GM12878 (cell line): Measurements from ENCODE around the gene MAGI1. TPM values are rescaled to one million over a fixed set of nuclear protein-coding genes. Genes with fewer than 3 reads are reported as not detected.

Experiments used
- ATAC-seq: fragments of 200-7000 bp; cut with Tn5 transposase; 3 replicates; pipeline ENCODE4 v1.9.1; 2020; ENCODE audit warnings: mild to moderate bottlenecking, moderate library complexity
- BruUV-seq: library from RNA; stranded (reverse); fragments of 400-500 nt; replicated peaks from 2 replicates; lab custom pipeline; 2021; lab: Mats Ljungman, UMichigan
- CTCF ChIA-PET: fragments of 300-600 bp; sonication (Branson Sonifier 250); formaldehyde crosslinking; extraction: SDS; loops from one replicate; lab custom pipeline; 2021; ENCODE audit warnings: inconsistent platforms; lab: Yijun Ruan, JAX
- POLR2A ChIA-PET: fragments of 350-600 bp; formaldehyde crosslinking; extraction: SDS; loops from one replicate; lab custom pipeline; 2021; ENCODE audit warnings: inconsistent platforms; lab: Charles Lee
- RAD21 ChIA-PET: fragments of 300-600 bp; sonication (Branson Sonifier 250); formaldehyde crosslinking; loops from one replicate; lab custom pipeline; 2023; ENCODE audit warnings: antibody characterized with exemption; ENCODE audit not compliant: unreplicated experiment; lab: Charles Lee
- SMC1A ChIA-PET: fragments of 300-600 bp; sonication (Branson Sonifier 250); formaldehyde crosslinking; loops from one replicate; lab custom pipeline; 2023; ENCODE audit not compliant: unreplicated experiment, uncharacterized antibody; lab: Charles Lee
- DNase-seq: peaks from one replicate; pipeline ENCODE4 v3.0.0-alpha.2; 2011; ENCODE audit warnings: low read depth, low spot score
- FAIRE-seq: peaks from 3 replicates; lab custom pipeline; 2011; peaks lifted over from hg19 to GRCh38; lab: Jason Lieb, UNC
- H2AFZ ChIP-seq: 2 replicates; pipeline ENCODE4 v1.6.0; 2011; ENCODE audit warnings: low read depth, low read length, control low read depth; ENCODE audit not compliant: control insufficient read depth
- H3K27ac ChIP-seq: 2 replicates; pipeline ENCODE4 v1.5.1; 2011; ENCODE audit warnings: control low read depth; ENCODE audit not compliant: control insufficient read depth, insufficient read depth
- H3K27me3 ChIP-seq, 2 experiments: replicated peaks in 1 of 2; 2 replicates each; pipeline versions ENCODE4 v1.6.0 to v1.6.1; 2011; ENCODE audit warnings: low read length in 1 of 2; ENCODE audit not compliant: control insufficient read depth in 2 of 2, insufficient read depth in 2 of 2
- H3K36me3 ChIP-seq, 2 experiments: 2 replicates each; pipeline ENCODE4 v1.5.1; 2011; ENCODE audit warnings: low read length in 1 of 2; ENCODE audit not compliant: control insufficient read depth in 2 of 2, insufficient read depth in 2 of 2
- H3K4me1 ChIP-seq: 2 replicates; pipeline ENCODE4 v1.6.1; 2011; ENCODE audit warnings: mild to moderate bottlenecking, low read length, moderate library complexity, mixed read lengths; ENCODE audit not compliant: control insufficient read depth, insufficient read depth
- H3K4me2 ChIP-seq: 2 replicates; pipeline ENCODE4 v1.6.0; 2011; ENCODE audit warnings: control low read depth; ENCODE audit not compliant: control insufficient read depth, insufficient read depth
- H3K4me3 ChIP-seq: fragments of 200-600 bp; sonication (generic); 2 replicates; pipeline ENCODE4 v1.5.1; 2016
- H3K79me2 ChIP-seq: 2 replicates; pipeline ENCODE4 v1.6.0; 2011; ENCODE audit warnings: low read length; ENCODE audit not compliant: control insufficient read depth, insufficient read depth
- H3K9ac ChIP-seq: 2 replicates; pipeline ENCODE4 v1.8.0; 2011; ENCODE audit warnings: low read length, control low read depth, mixed read lengths; ENCODE audit not compliant: control insufficient read depth, insufficient read depth
- H3K9me3 ChIP-seq: replicated peaks from 3 replicates; pipeline ENCODE4 v1.5.1; 2011; ENCODE audit warnings: mild to moderate bottlenecking, low read length; ENCODE audit not compliant: control insufficient read depth, insufficient read depth
- H4K20me1 ChIP-seq: 2 replicates; pipeline ENCODE4 v1.6.0; 2011; ENCODE audit not compliant: control insufficient read depth, insufficient read depth
- BCLAF1 ChIP-seq: fragments of 450-650 bp; IDR thresholded peaks from 2 replicates; pipeline ENCODE4 v1.6.1; 2017; ENCODE audit warnings: antibody characterized with exemption, mild to moderate bottlenecking, moderate library complexity
- E2F4 ChIP-seq: IDR thresholded peaks from 2 replicates; pipeline ENCODE4 v1.6.1; 2012; ENCODE audit warnings: low read depth, low read length, improper control_type of control experiment
- ESRRA ChIP-seq: IDR thresholded peaks from 2 replicates; pipeline ENCODE4 v1.6.1; 2012; ENCODE audit warnings: mild to moderate bottlenecking, low read length, improper control_type of control experiment
- FOS ChIP-seq: IDR thresholded peaks from 3 replicates; pipeline ENCODE4 v1.6.1; 2011; ENCODE audit warnings: borderline replicate concordance; ENCODE audit not compliant: insufficient read length; ENCODE audit errors: extremely low read depth
- HDAC2 ChIP-seq: fragments of 200-600 bp; sonication (generic); IDR thresholded peaks from 2 replicates; pipeline ENCODE4 v1.6.1; 2017
- HSF1 ChIP-seq: fragments of 150-350 bp; IDR thresholded peaks from 2 replicates; pipeline ENCODE4 v1.6.1; 2014; ENCODE audit warnings: mild to moderate bottlenecking, low read depth, low read length
- IRF4 ChIP-seq: IDR thresholded peaks from 2 replicates; pipeline ENCODE4 v1.6.1; 2011; ENCODE audit warnings: low read depth, low read length
- JUNB ChIP-seq: IDR thresholded peaks from 2 replicates; pipeline ENCODE4 v1.6.1; 2016; ENCODE audit warnings: antibody characterized with exemption, mild to moderate bottlenecking
- NFIC ChIP-seq: IDR thresholded peaks from 2 replicates; pipeline ENCODE4 v1.6.1; 2012; ENCODE audit warnings: low read depth, mild to moderate bottlenecking, inconsistent platforms, low read length, moderate library complexity
- NFYB ChIP-seq: IDR thresholded peaks from 2 replicates; pipeline ENCODE4 v1.6.1; 2011; ENCODE audit warnings: low read depth, mild to moderate bottlenecking, low read length, improper control_type of control experiment, moderate library complexity; ENCODE audit not compliant: insufficient read depth
- ZNF207 ChIP-seq: fragments of 450-650 bp; IDR thresholded peaks from 2 replicates; pipeline ENCODE4 v1.6.1; 2014; ENCODE audit warnings: antibody characterized with exemption, mild to moderate bottlenecking, borderline replicate concordance
- WGBS: methylation state at CpG from one replicate; pipeline ENCODE4 v1.1.6; 2016; ENCODE audit warnings: low lambda C conversion rate; ENCODE audit not compliant: insufficient replicate concordance, insufficient coverage; ENCODE audit errors: missing lambda C conversion rate; 5-methylcytosine and 5-hydroxymethylcytosine counted together
- in situ Hi-C: fragments of 300-500 bp; cut with MboI; formaldehyde crosslinking; loops from 9 replicates; pipeline ENCODE4 v1.14.3; 2018; ENCODE audit warnings: mixed read lengths
- intact Hi-C: fragments of 100-400 bp; cut with micrococcal nuclease; formaldehyde crosslinking; loops from one replicate; pipeline ENCODE4 v1.14.2; 2022; ENCODE audit not compliant: unreplicated experiment
- polyA plus RNA-seq, 11 experiments: library from polyadenylated mRNA; depleted of rRNA in 4 of 11; unstranded in 6 of 11; stranded (reverse) in 5 of 11; fragments of >200 nt; fragmentation: Nextera tagmentation in 4 of 11; fragmentation: Illumina TruSeq in 1 of 11; extraction: Ambion mirVana in 4 of 11; extraction: Trizol in 1 of 11; gene quantifications; 1 replicate in 1 of 11; 2 replicates in 10 of 11; pipeline versions ENCODE4 v1.2.1 to v1.2.3, GENCODE V29; 2011 to 2016; ENCODE audit warnings: inconsistent platforms in 2 of 11, missing spikeins in 2 of 11, low read depth in 1 of 11
- total RNA-seq, 4 experiments: library from RNA; depleted of rRNA in 3 of 4; stranded (reverse); fragments of >200 nt in 3 of 4; fragmentation: Illumina TruSeq in 1 of 4; extraction: Trizol in 1 of 4; gene quantifications; 2 replicates each; pipeline versions ENCODE4 v1.2.1 to v1.2.3, GENCODE V29; 2013 to 2021

MAGI1 gene
- total and polyA plus RNA-seq, 10 of the 15 experiments (the other 5 are each of a cell fraction or from before 2014, with no cell fraction given), result 0.02 to 3.3 (median 0.29) TPM; not detected in 1

GRCh38 chr3:65952842-65953241 lies 85.9 kb downstream of the MAGI1 start:
- FAIRE-seq, result no peak
- no peak for ATAC-seq
- intact Hi-C loops (no loop called here), in situ Hi-C loops (no loop called here)
- CTCF ChIA-PET, result no interaction called here
- SMC1A ChIA-PET, result no interaction called here
- H3K79me2 ChIP-seq, result no peaks in the 10 kb centered on the region
- POLR2A ChIA-PET, result no interaction called here
- no peaks in the 10 kb centered on the region for H4K20me1 ChIP-seq
- RAD21 ChIA-PET, result no interaction called here
- WGBS, result 0% methylated on average over 1 of the region's 1 CpG
- no peak overlapping the region for H3K27ac ChIP-seq
- no peak overlapping the region for H3K4me3 ChIP-seq
- no peak for DNase-seq
- H3K27me3 ChIP-seq, result no peaks in the 10 kb centered on the region
- no peak overlapping the region for H3K9ac ChIP-seq
- no peak for TF ChIP-seq NFYB
- no peak for TF ChIP-seq E2F4
- no peak for TF ChIP-seq NFIC
- no peak overlapping the region for H2AFZ ChIP-seq
- no TSS peak for BruUV-seq
- no peak overlapping the region for H3K4me2 ChIP-seq
- H3K4me1 ChIP-seq, result no peaks in the 10 kb centered on the region
- H3K9me3 ChIP-seq, result no peaks in the 10 kb centered on the region
- no peaks in the 10 kb centered on the region for H3K36me3 ChIP-seq

GRCh38 chr3:65951836-65952505 lies 86.7 kb downstream of the MAGI1 start:
- H3K4me2 ChIP-seq, result no peak overlapping the region
- H2AFZ ChIP-seq, result no peak overlapping the region
- ATAC-seq (no peak), FAIRE-seq (no peak), DNase-seq (no peak)
- H4K20me1 ChIP-seq, result no peaks in the 10 kb centered on the region
- H3K79me2 ChIP-seq, result no peaks in the 10 kb centered on the region
- ChIA-PET CTCF (no interaction called here), SMC1A (no interaction called here), POLR2A (no interaction called here), RAD21 (no interaction called here)
- H3K36me3 ChIP-seq, result no peaks in the 10 kb centered on the region
- H3K27ac ChIP-seq, result no peak overlapping the region
- no peaks in the 10 kb centered on the region for H3K4me1 ChIP-seq
- in situ Hi-C loops (no loop called here), intact Hi-C loops (no loop called here)
- TF ChIP-seq IRF4 (no peak), ZNF207 (no peak), HSF1 (no peak), FOS (no peak), BCLAF1 (no peak), HDAC2 (no peak), NFYB (no peak), ESRRA (no peak), JUNB (no peak)
- no peaks in the 10 kb centered on the region for H3K27me3 ChIP-seq
- no TSS peak for BruUV-seq
- no peak overlapping the region for H3K9ac ChIP-seq
- H3K9me3 ChIP-seq, result no peaks in the 10 kb centered on the region
- 26% methylated on average over 4 of the region's 4 CpGs for WGBS
- no peak overlapping the region for H3K4me3 ChIP-seq
